A549 (cell line): ENCODE measurements around the gene COPS4. TPM values are rescaled to one million over a fixed set of nuclear protein-coding genes. Genes with fewer than 3 reads are reported as not detected.

Source experiments
- ATAC-seq, 2 experiments: fragments of 200-7000 bp in 1 of 2; fragments of >200 bp in 1 of 2; cut with Nextera tagmentation in 1 of 2; cut with Tn5 transposase in 1 of 2; 3 replicates each; pipeline versions ENCODE4 v1.8.0 to v1.9.1; 2018 to 2020; ENCODE audit warnings: mild to moderate bottlenecking in 1 of 2, moderate library complexity in 1 of 2
- CTCF ChIA-PET: fragments of 300-600 bp; sonication (Branson Sonifier 250); formaldehyde crosslinking; extraction: SDS; loops from one replicate; lab custom pipeline; 2021; ENCODE audit warnings: antibody characterized with exemption, inconsistent platforms; lab: Yijun Ruan, JAX
- POLR2A ChIA-PET: fragments of 350-600 bp; formaldehyde crosslinking; extraction: SDS; loops from one replicate; lab custom pipeline; 2021; ENCODE audit warnings: antibody characterized with exemption, inconsistent platforms; lab: Yijun Ruan, JAX
- DNase-seq, 2 experiments: peaks; one replicate each; pipeline versions ENCODE4 v3.0.0 to v3.0.0-alpha.2; 2011 to 2016; ENCODE audit warnings: low read depth in 1 of 2, low spot score in 1 of 2
- FAIRE-seq: peaks from 2 replicates; lab custom pipeline; 2011; peaks lifted over from hg19 to GRCh38; lab: Jason Lieb, UNC
- H3K27ac ChIP-seq, 2 experiments: fragments of >200 bp; sonication (Bioruptor Twin); formaldehyde crosslinking; 3 replicates each; pipeline ENCODE4 v1.5.1; 2016 to 2017
- H3K4me1 ChIP-seq: fragments of >200 bp; sonication (Bioruptor Twin); formaldehyde crosslinking; 3 replicates; pipeline ENCODE4 v1.6.1; 2016
- H3K4me2 ChIP-seq: fragments of >200 bp; sonication (Bioruptor Twin); formaldehyde crosslinking; 3 replicates; pipeline ENCODE4 v1.6.1; 2016
- H3K4me3 ChIP-seq: fragments of >200 bp; sonication (Bioruptor Twin); formaldehyde crosslinking; 3 replicates; pipeline ENCODE4 v1.5.1; 2016
- H3K9me3 ChIP-seq: fragments of >200 bp; sonication (Bioruptor Twin); formaldehyde crosslinking; 3 replicates; pipeline ENCODE4 v1.6.1; 2016
- EHMT2 ChIP-seq: fragments of 200-600 bp; sonication (generic); IDR thresholded peaks from 2 replicates; pipeline ENCODE4 v1.6.1; 2016; ENCODE audit warnings: antibody characterized with exemption, low read depth, mild to moderate bottlenecking, moderate library complexity
- ESRRA ChIP-seq: fragments of 150-350 bp; IDR thresholded peaks from 2 replicates; pipeline ENCODE4 v1.6.1; 2014; ENCODE audit warnings: mild to moderate bottlenecking, low read length, borderline replicate concordance
- FOXS1 ChIP-seq: fragments of 250-450 bp; sonication (Bioruptor Pico); IDR thresholded peaks from 2 replicates; pipeline ENCODE4 v1.5.0; 2020; ENCODE audit warnings: mild to moderate bottlenecking, moderate library complexity
- GATA3 ChIP-seq: IDR thresholded peaks from 2 replicates; pipeline ENCODE4 v1.6.1; 2012; ENCODE audit warnings: borderline replicate concordance
- HEYL ChIP-seq: fragments of 250-450 bp; sonication (Bioruptor Pico); IDR thresholded peaks from 2 replicates; pipeline ENCODE4 v1.8.0; 2021; ENCODE audit warnings: mild to moderate bottlenecking, moderate library complexity
- MAFK ChIP-seq: fragments of 450-650 bp; IDR thresholded peaks from 2 replicates; pipeline ENCODE4 v1.6.1; 2014; ENCODE audit not compliant: partially characterized antibody
- PHF8 ChIP-seq: fragments of 200-600 bp; sonication (generic); IDR thresholded peaks from 2 replicates; pipeline ENCODE4 v1.6.1; 2016; ENCODE audit warnings: low read depth, mild to moderate bottlenecking, antibody characterized with exemption, moderate library complexity, borderline replicate concordance
- POLR2AphosphoS2 ChIP-seq: conservative IDR thresholded peaks from 2 replicates; pipeline ENCODE4 v1.6.1; 2012; ENCODE audit warnings: low read length, improper control_type of control experiment, inconsistent platforms
- RARB ChIP-seq: fragments of 250-450 bp; sonication (Bioruptor Pico); IDR thresholded peaks from 2 replicates; pipeline ENCODE4 v1.8.0; 2021; ENCODE audit warnings: mild to moderate bottlenecking, moderate library complexity
- RFX5 ChIP-seq: fragments of 450-650 bp; IDR thresholded peaks from 2 replicates; pipeline ENCODE4 v1.7.1; 2014; ENCODE audit warnings: antibody characterized with exemption, mild to moderate bottlenecking, moderate library complexity
- RNF2 ChIP-seq: fragments of 200-600 bp; sonication (generic); IDR thresholded peaks from 2 replicates; pipeline ENCODE4 v1.6.1; 2016; ENCODE audit warnings: low read depth, mild to moderate bottlenecking, antibody characterized with exemption, moderate library complexity, borderline replicate concordance
- SREBF2 ChIP-seq: fragments of 450-650 bp; IDR thresholded peaks from 2 replicates; pipeline ENCODE4 v1.6.1; 2014; ENCODE audit warnings: mild to moderate bottlenecking, moderate library complexity
- TFCP2L1 ChIP-seq: fragments of 250-450 bp; sonication (Bioruptor Pico); IDR thresholded peaks from 2 replicates; pipeline ENCODE4 v1.5.0; 2021; ENCODE audit warnings: mild to moderate bottlenecking
- TP53 ChIP-seq: fragments of 250-450 bp; sonication (Bioruptor Pico); IDR thresholded peaks from 2 replicates; pipeline ENCODE4 v1.5.0; 2021; ENCODE audit warnings: mild to moderate bottlenecking, moderate library complexity
- ZC3H11A ChIP-seq: fragments of 450-650 bp; IDR thresholded peaks from 2 replicates; pipeline ENCODE4 v1.6.1; 2014; ENCODE audit warnings: antibody characterized with exemption, mild to moderate bottlenecking
- ZNF302 ChIP-seq: fragments of 250-450 bp; sonication (Bioruptor Pico); IDR thresholded peaks from 2 replicates; pipeline ENCODE4 v1.9.0; 2021; ENCODE audit warnings: inconsistent platforms, mild to moderate bottlenecking, moderate library complexity
- WGBS: methylation state at CpG from one replicate; pipeline ENCODE4 v1.1.6; 2017; ENCODE audit errors: missing lambda C conversion rate; 5-methylcytosine and 5-hydroxymethylcytosine counted together
- polyA plus RNA-seq, 4 experiments: library from polyadenylated mRNA; depleted of rRNA in 3 of 4; stranded (reverse); fragments of >200 nt; fragmentation: RNase III in 1 of 4; extraction: RNeasy Plus Mini Kit Qiagen cat#74134 plus additional on column Dnase treatment in 1 of 4; gene quantifications; 2 replicates in 3 of 4; 3 replicates in 1 of 4; pipeline ENCODE4 v1.2.3, GENCODE V29; 2011 to 2017
- TF ChIP-seq, protein P1 (sequence below): fragments of >200 bp; sonication (Bioruptor Twin); formaldehyde crosslinking; IDR thresholded peaks from 2 replicates; pipeline ENCODE4 v1.6.1; 2016
- TF ChIP-seq, protein P2 (sequence below): fragments of 150-350 bp; IDR thresholded peaks from 2 replicates; pipeline ENCODE4 v1.6.1; 2014; ENCODE audit warnings: low read depth, mild to moderate bottlenecking, low read length
- TF ChIP-seq, protein P3 (sequence below): IDR thresholded peaks from 2 replicates; pipeline ENCODE4 v1.6.1; 2012

Gene COPS4
- polyA plus RNA-seq, 2 of the 4 experiments (the other 2 are of a cell fraction): 36.5 to 36.8 TPM

DNA sequence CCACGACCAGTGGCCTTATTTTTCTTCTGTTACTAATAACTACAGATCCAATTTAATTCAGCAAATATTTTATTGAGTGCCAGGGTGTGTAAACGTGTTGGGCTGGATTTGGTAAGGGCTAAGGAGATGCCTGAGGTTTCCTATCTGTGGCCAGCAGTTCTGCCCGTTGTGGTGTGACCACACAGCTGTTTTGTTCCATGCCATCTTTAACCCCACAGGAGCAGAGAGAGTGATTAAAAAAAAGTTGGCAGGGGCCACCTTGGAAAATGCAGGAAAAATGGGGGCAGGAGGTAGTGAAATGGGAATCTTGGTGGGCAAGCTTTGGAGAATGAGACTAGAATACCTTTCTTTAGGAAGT is 78.4 kb downstream of the COPS4 start:
- CTCF ChIA-PET: interaction anchor here (1.7 kb wide), 1 partner anchor 39 kb away, joined by 6 read pairs; no protein-coding TSS in a partner anchor

DNA sequence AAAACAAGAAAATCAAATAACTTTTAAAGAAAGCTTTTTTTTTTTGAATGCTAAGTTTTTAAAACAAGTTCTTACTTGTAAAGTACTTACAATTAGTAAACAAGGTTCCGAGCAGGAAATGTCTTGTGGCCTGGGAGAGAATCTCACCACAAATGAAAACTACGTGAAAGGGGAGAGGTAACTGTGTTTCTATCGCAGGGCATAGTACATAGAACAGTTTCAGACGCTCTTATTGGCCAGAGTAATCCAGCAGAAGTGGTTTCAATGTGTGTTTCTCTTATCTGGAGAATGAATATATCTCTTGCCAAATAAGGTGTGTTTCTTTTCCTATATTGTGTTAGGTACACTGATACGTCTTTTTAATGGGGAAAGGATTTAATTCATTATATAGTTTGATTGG is 79.6 kb downstream of the COPS4 start, which contains the start of gene PLAC8:
TSS of gene PLAC8 (minus strand) at position 154 of the 400 bp plus-strand sequence. CDS start 6,808 bp downstream, outside the sequence.
- no peak for ATAC-seq
- Histone ChIP-seq H3K4me1 (peaks cover 21% of the 10 kb centered on the region), H3K4me2 (peak within 1 kb of the TSS; percentile 37), H3K4me3 (no peak within 1 kb of the TSS)
- no peak for FAIRE-seq
- 51% methylated on average over 5 of the region's 5 CpGs for WGBS
- DNase-seq: no peak
- POLR2A ChIA-PET: interaction anchor here (1.0 kb wide), 1 partner anchor 170 kb away, joined by 4 read pairs; the partner anchor contains the start of gene COQ2
- CTCF ChIA-PET: interaction anchor here (0.5 to 0.6 kb wide), 3 partner anchors 63 to 394 kb away, joined by 3 to 5 read pairs (median 3); no protein-coding TSS in a partner anchor
- TF ChIP-seq MAFK (no peak), TFCP2L1 (CRISPR knock-in tag) (no peak), TP53 (no peak)
- TF ChIP-seq, all 56 proteins: peak for 0
- Histone ChIP-seq H3K27ac (no peak within 1 kb of the TSS; a peak in 1 of 6 replicates), H3K9me3 (no peaks in the 10 kb centered on the region)

More for the DNA sequence above, 78.4 kb downstream of the COPS4 start:
- WGBS: 53% methylated on average over 3 of the region's 3 CpGs
- DNase-seq: no peak
- Histone ChIP-seq H3K27ac (no peak overlapping the region), H3K4me3 (no peak overlapping the region), H3K4me2 (no peak overlapping the region)
- no peak for FAIRE-seq
- ATAC-seq: no peak
- TF ChIP-seq RARB: no peak
- TF ChIP-seq ZC3H11A: no peak
- TF ChIP-seq, protein P1, sequence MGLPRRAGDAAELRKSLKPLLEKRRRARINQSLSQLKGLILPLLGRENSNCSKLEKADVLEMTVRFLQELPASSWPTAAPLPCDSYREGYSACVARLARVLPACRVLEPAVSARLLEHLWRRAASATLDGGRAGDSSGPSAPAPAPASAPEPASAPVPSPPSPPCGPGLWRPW: no peak
- TF ChIP-seq, all 56 proteins: peak for 0
- POLR2A ChIA-PET: no interaction called here
- Histone ChIP-seq H3K4me1 (peaks cover 21% of the 10 kb centered on the region), H3K9me3 (no peaks in the 10 kb centered on the region)

DNA sequence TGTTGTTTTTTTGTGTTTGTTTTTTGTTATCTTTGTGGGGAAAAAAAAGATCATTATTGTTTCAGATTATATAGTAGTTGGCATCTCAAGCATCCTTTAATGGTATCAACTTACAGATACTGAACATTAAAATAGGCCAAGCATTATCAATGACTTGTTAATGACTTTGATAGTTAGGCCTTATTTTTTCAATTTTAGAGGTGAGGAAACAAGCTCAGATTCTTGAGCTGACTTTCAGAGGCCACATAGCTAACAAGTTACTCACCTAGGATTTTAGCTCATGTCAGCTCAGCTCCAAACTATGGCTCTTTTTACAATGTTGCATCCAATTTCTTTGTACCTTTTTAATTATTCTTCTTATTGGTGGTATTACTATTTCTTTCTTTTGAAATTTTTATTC is 80.0 kb downstream of the COPS4 start:
- DNase-seq (no peak), ATAC-seq (no peak), FAIRE-seq (no peak)
- ChIA-PET POLR2A (interaction anchor here (1.0 kb wide), 1 partner anchor 169 kb away, joined by 4 read pairs; the partner anchor contains the start of gene COQ2), CTCF (no interaction called here)
- Histone ChIP-seq H3K4me3 (no peak overlapping the region), H3K4me1 (peaks cover 21% of the 10 kb centered on the region), H3K9me3 (no peaks in the 10 kb centered on the region), H3K27ac (no peak overlapping the region), H3K4me2 (peak overlapping the region; percentile 37)
- TF ChIP-seq, protein P1: no peak
- TF ChIP-seq FOXS1 (no peak), SREBF2 (no peak), ZNF302 (CRISPR knock-in tag) (no peak), TP53 (no peak), RNF2 (no peak), EHMT2 (no peak), PHF8 (no peak)

DNA sequence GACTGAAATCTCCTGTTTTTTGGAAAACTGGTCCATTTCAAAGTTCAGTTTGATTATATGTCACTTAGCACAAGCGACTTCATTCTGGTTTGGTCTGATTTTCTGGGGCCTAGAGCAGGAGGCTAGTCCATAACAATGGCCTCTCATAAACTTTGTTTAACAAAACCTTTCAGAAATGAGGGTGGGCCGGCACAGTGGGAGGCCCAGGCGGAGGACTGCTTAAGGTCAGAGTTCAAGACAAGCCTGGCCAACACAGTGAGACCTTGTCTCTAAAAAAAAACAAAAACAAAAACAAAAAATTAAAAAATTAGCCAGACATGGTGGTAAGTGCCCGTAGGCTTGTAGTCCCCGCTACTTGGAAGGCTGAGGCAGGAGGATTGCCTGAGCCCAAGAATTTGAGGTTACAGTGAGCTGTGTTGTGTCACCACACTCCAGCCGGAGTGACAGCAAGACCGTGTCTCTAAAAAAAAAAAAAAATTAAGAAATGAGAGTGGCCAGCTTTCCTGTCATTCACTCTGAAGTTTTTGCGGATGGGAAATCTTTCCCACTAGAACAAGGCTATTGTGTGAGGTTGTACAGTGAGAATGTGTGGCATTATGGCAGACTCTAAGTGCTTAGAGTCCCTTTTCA is 80.8 kb downstream of the COPS4 start:
- POLR2A ChIA-PET: interaction anchor here (1.0 kb wide), 1 partner anchor 169 kb away, joined by 4 read pairs; the partner anchor contains the start of gene COQ2
- no peak overlapping the region for H3K4me2 ChIP-seq
- FAIRE-seq (no peak), DNase-seq (no peak), ATAC-seq (no peak)
- CTCF ChIA-PET: interaction anchor here (0.6 kb wide), 1 partner anchor 239 kb away, joined by 3 read pairs; no protein-coding TSS in a partner anchor
- no peak overlapping the region for H3K4me3 ChIP-seq
- WGBS: 76% methylated on average over 8 of the region's 8 CpGs
- TF ChIP-seq ESRRA (no peak), TFCP2L1 (CRISPR knock-in tag) (no peak), HEYL (CRISPR knock-in tag) (no peak), POLR2AphosphoS2 (no peak), GATA3 (no peak), RFX5 (no peak), ZC3H11A (no peak)
- TF ChIP-seq, protein P2, sequence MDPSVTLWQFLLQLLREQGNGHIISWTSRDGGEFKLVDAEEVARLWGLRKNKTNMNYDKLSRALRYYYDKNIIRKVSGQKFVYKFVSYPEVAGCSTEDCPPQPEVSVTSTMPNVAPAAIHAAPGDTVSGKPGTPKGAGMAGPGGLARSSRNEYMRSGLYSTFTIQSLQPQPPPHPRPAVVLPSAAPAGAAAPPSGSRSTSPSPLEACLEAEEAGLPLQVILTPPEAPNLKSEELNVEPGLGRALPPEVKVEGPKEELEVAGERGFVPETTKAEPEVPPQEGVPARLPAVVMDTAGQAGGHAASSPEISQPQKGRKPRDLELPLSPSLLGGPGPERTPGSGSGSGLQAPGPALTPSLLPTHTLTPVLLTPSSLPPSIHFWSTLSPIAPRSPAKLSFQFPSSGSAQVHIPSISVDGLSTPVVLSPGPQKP: no peak
- TF ChIP-seq, protein P3, sequence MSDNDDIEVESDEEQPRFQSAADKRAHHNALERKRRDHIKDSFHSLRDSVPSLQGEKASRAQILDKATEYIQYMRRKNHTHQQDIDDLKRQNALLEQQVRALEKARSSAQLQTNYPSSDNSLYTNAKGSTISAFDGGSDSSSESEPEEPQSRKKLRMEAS: no peak
- H3K27ac ChIP-seq: no peak overlapping the region
- H3K9me3 ChIP-seq: no peaks in the 10 kb centered on the region
- H3K4me1 ChIP-seq: peaks cover 18% of the 10 kb centered on the region
